Measurements from ENCODE around the gene DOCK7.
"Not testable (repeated sequence)": the region's sequence is repeated elsewhere in the genome, so short reads cannot be mapped to it uniquely, and the experiment has no call there.

DOCK7 gene

DNA sequence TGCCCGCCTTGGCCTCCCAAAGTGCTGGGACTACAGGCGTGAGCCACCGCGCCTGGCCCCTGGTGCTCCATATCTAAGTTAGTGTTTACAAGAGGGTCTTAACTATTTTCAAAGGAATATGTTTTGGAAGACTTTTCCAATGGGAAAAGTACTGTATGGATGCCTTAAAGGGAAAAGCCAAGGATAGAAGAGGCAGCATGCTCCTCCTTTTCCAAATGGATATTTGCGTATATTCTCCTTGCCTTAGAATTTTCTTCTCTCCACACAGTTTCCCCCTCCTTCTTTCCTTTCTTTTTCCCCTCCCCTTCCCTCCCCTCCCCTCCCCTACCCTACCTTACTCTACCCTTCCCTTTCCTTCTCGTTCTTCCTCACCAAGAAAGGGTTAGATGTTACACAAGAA, 29.3 kb upstream of the DOCK7 start:
- Histone ChIP-seq H3K4me3 (ENCODE audit: low read depth, low read length) (no peak overlapping the region), H3K9me3 (no peaks in the 10 kb centered on the region), H3K4me1 (peaks cover 10% of the 10 kb centered on the region), H3K36me3 (no peaks in the 10 kb centered on the region), H3K27me3 (no peaks in the 10 kb centered on the region)
- no peak for DNase-seq
- TF ChIP-seq CTCF (IDR thresholded peaks at IDR 0.05; ENCODE audit: low read depth, low read length): no peak

- H3K4me3 ChIP-seq (ENCODE audit: low read depth, low read length): no peak overlapping the region
- no peaks in the 10 kb centered on the region for H3K9me3 ChIP-seq
- no peak for TF ChIP-seq CTCF (IDR thresholded peaks at IDR 0.05; ENCODE audit: low read depth, low read length)
- H3K27me3 ChIP-seq: no peaks in the 10 kb centered on the region
- peaks cover 10% of the 10 kb centered on the region for H3K4me1 ChIP-seq
- H3K36me3 ChIP-seq: no peaks in the 10 kb centered on the region
- DNase-seq: peak; percentile 70
Observed at GRCh38 chr1:62716397-62716796, 28.2 kb upstream of the DOCK7 start.

GRCh38 chr1:62712336-62713243, 24.4 kb upstream of the DOCK7 start:
- no peak for TF ChIP-seq CTCF (IDR thresholded peaks at IDR 0.05; ENCODE audit: low read depth, low read length)
- no peaks in the 10 kb centered on the region for H3K27me3 ChIP-seq
- no peak for DNase-seq
- H3K36me3 ChIP-seq: no peaks in the 10 kb centered on the region
- H3K9me3 ChIP-seq: no peaks in the 10 kb centered on the region
- H3K4me3 ChIP-seq (ENCODE audit: low read depth, low read length): no peak overlapping the region
- peaks cover 5% of the 10 kb centered on the region; the same call in 1 of the 2 replicates for H3K4me1 ChIP-seq

DNA sequence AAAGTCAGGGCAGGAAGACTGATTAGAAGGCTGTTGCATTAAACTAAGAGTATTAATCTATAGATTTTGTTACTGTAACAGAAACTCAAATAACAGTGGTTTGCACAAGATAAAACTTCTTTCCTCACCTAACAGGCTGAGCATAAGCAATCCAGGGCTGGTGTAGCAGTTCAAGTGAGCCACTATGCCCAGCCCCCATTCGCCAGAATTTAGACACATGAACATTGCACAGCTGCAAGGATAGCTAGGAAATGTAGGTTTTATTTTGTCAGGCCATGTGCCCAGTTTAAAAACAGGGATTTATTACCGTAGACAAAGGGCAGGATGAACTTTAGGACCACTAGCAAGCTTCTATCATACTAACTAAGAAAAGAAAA, 19.5 kb upstream of the DOCK7 start:
- Histone ChIP-seq H3K9me3 (no peaks in the 10 kb centered on the region), H3K4me1 (no peaks in the 10 kb centered on the region), H3K27me3 (no peaks in the 10 kb centered on the region), H3K4me3 (ENCODE audit: low read depth, low read length) (no peak overlapping the region), H3K36me3 (no peaks in the 10 kb centered on the region)
- no peak for TF ChIP-seq CTCF (IDR thresholded peaks at IDR 0.05; ENCODE audit: low read depth, low read length)
- DNase-seq: no peak

GRCh38 chr1:62706985-62707743, 19.0 kb upstream of the DOCK7 start:
- no peaks in the 10 kb centered on the region for H3K36me3 ChIP-seq
- no peaks in the 10 kb centered on the region for H3K9me3 ChIP-seq
- no peak for DNase-seq
- H3K4me3 ChIP-seq (ENCODE audit: low read depth, low read length): no peak overlapping the region
- no peaks in the 10 kb centered on the region for H3K27me3 ChIP-seq
- no peak for TF ChIP-seq CTCF (IDR thresholded peaks at IDR 0.05; ENCODE audit: low read depth, low read length)
- H3K4me1 ChIP-seq: no peaks in the 10 kb centered on the region

DNA sequence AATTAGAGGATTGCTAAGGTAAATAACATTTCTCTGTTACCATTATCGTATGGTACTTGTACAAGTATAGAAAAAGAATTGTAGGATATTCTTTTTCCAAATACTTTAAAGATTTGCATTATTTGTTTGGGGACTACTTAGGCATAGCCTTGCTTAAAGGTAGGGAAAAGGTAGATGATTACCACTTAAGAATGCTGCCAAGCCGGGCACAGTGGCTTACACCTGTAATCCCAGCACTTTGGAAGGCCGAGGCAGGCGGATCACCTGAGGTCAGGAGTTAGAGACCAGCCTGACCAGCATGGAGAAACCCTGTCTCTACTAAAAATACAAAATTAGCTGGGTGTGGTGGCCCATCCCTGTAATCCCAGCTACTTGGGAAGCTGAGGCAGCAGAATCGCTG, 10.0 kb upstream of the DOCK7 start:
- H3K27me3 ChIP-seq; H3K4me3 ChIP-seq (ENCODE audit: low read depth, low read length); H3K4me1 ChIP-seq; H3K9me3 ChIP-seq; H3K36me3 ChIP-seq; DNase-seq: not testable (repeated sequence)

DNA sequence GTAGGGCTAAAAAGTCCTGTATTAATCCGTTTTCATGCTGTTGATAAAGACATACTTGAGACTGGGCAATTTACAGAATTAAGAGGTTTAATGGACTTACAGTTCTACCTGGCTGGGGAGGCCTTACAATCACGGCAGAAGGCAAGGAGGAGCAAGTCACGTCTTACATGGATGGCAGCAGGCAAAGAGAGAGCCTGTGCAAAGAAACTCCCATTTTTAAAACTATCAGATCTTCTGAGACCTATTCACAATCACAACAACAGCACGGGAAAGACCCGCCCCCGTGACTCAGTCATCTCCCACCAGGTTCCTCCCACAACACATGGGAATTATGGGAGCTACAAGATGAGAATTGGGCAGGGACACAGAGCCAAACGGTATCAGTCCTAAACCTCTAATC, 6.3 kb upstream of the DOCK7 start:
- not testable (repeated sequence) for H3K4me3 ChIP-seq (ENCODE audit: low read depth, low read length); H3K27me3 ChIP-seq; DNase-seq; H3K4me1 ChIP-seq; H3K36me3 ChIP-seq; H3K9me3 ChIP-seq
